ENCODE measurements around the gene STX18.

DNA sequence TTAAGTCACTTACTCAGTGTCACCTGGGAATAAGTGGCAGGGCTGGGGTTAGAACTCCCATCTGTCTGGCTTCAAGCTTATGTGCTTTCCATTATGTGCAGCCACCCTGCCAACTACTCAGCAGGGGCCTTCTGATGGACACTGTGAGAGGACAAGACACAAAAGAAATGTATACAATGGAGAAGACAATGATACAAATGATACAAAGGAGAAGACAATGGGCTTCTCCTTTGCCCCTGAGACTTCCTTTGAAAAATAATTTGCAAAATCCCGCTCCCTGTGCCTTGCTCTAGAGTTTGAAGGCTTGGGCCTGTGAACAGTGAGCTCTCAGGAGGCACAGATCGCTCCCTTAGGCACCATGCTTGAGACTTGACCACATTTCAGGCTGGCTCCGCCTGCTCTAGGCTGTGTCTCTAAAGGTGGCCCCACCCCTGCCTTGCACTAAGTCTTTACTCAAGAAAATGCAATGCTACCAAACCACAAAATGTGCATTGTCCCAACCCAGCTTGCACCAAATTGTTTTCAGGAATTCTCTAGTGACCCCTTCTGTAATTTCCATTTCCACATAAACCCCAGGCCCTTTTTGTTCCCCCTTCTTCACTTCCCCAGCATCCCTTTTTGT lies 27.1 kb upstream of the STX18 start:
- TF ChIP-seq, protein P1, sequence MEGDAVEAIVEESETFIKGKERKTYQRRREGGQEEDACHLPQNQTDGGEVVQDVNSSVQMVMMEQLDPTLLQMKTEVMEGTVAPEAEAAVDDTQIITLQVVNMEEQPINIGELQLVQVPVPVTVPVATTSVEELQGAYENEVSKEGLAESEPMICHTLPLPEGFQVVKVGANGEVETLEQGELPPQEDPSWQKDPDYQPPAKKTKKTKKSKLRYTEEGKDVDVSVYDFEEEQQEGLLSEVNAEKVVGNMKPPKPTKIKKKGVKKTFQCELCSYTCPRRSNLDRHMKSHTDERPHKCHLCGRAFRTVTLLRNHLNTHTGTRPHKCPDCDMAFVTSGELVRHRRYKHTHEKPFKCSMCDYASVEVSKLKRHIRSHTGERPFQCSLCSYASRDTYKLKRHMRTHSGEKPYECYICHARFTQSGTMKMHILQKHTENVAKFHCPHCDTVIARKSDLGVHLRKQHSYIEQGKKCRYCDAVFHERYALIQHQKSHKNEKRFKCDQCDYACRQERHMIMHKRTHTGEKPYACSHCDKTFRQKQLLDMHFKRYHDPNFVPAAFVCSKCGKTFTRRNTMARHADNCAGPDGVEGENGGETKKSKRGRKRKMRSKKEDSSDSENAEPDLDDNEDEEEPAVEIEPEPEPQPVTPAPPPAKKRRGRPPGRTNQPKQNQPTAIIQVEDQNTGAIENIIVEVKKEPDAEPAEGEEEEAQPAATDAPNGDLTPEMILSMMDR (IDR thresholded peaks at IDR 0.05): no peak
- no peak for TF ChIP-seq POLR2A (IDR thresholded peaks at IDR 0.05)
